Esophagus squamous epithelium (tissue), 5 donors: ENCODE data around the gene RAB26. TPM values are rescaled to one million over a fixed set of nuclear protein-coding genes. Genes with fewer than 3 reads are reported as not detected.
"Not testable (repeated sequence)": the region's sequence is repeated elsewhere in the genome, so short reads cannot be mapped to it uniquely, and the experiment has no call there.

Experiments used
- DNase-seq: peaks from one replicate; lab custom pipeline; 2025; lab: John Stamatoyannopoulos, UW
- H3K27ac ChIP-seq, 4 donors: fragments of 200-600 bp; sonication (generic); one replicate each; pipeline ENCODE4 v1.5.1; 2016 to 2019; ENCODE audit warnings: mild to moderate bottlenecking in 1 of 4
- H3K27me3 ChIP-seq, 4 donors: fragments of 200-600 bp; sonication (generic); 1 replicate in 3 of 4; 2 replicates in 1 of 4; pipeline versions ENCODE4 v1.5.1 to v1.6.0; 2017 to 2021; ENCODE audit warnings: antibody characterized with exemption in 1 of 4
- H3K36me3 ChIP-seq, 3 donors: fragments of 200-600 bp; sonication (generic); one replicate each; pipeline ENCODE4 v1.5.1; 2016 to 2019
- H3K4me1 ChIP-seq, 3 donors: fragments of 200-600 bp; sonication (generic); one replicate each; pipeline ENCODE4 v1.5.1; 2017 to 2019
- H3K4me3 ChIP-seq, 4 donors: fragments of 200-600 bp; sonication (generic); 1 replicate in 3 of 4; 2 replicates in 1 of 4; pipeline ENCODE4 v1.5.1; 2016 to 2019; ENCODE audit warnings: mild to moderate bottlenecking in 2 of 4, moderate library complexity in 1 of 4
- H3K9me3 ChIP-seq, 3 donors: fragments of 200-600 bp; sonication (generic); one replicate each; pipeline ENCODE4 v1.5.1; 2016 to 2019
- WGBS, 2 donors: methylation state at CpG; one replicate each; pipeline ENCODE4 v1.1.5; 2018; 5-methylcytosine and 5-hydroxymethylcytosine counted together
- intact Hi-C: fragments of 100-400 bp; cut with DNase I; formaldehyde crosslinking; loops from one replicate; pipeline ENCODE4 v1.15.0; 2022
- total RNA-seq, 4 donors: library from RNA; depleted of rRNA; stranded (reverse); fragments of >200 nt; gene quantifications; one replicate each; pipeline ENCODE4 v1.1.0, GENCODE V29; 2016
- donor health status: DM: yes; HTN: yes; CAD: no.

RAB26 gene
- total RNA-seq, 4 donors from 2014 or later: 0.26 to 4.2 (median 0.99) TPM

GRCh38 chr16:2108446-2109270 lies 39.8 kb upstream of the RAB26 start:
- H3K4me3 ChIP-seq, H3K4me1 ChIP-seq, H3K27ac ChIP-seq, H3K9me3 ChIP-seq, H3K27me3 ChIP-seq, DNase-seq, intact Hi-C loops: not testable (repeated sequence)
- WGBS, 2 donors: 100% methylated on average over 2 to 12 of the region's 73 CpGs
- peaks cover 0 to 89% (median 32%) of the 10 kb centered on the region in 3 donors for H3K36me3 ChIP-seq

- DNase-seq, H3K4me3 ChIP-seq, H3K27me3 ChIP-seq, intact Hi-C loops, H3K9me3 ChIP-seq, H3K27ac ChIP-seq, H3K4me1 ChIP-seq: not testable (repeated sequence)
- no CpG with 5 or more reads among the region's 25 CpGs for WGBS, 2 donors
- H3K36me3 ChIP-seq: peaks cover 0 to 93% (median 34%) of the 10 kb centered on the region in 3 donors
These were observed 39.2 kb upstream of the RAB26 start for GRCh38 chr16:2109271-2109580.

GRCh38 chr16:2109872-2110271 lies 38.6 kb upstream of the RAB26 start:
- H3K27ac ChIP-seq, H3K4me1 ChIP-seq, H3K4me3 ChIP-seq, DNase-seq, H3K27me3 ChIP-seq, intact Hi-C loops, H3K9me3 ChIP-seq: not testable (repeated sequence)
- peaks cover 0 to 99% (median 34%) of the 10 kb centered on the region in 3 donors for H3K36me3 ChIP-seq
- WGBS, 2 donors: no CpG with 5 or more reads among the region's 23 CpGs

DNA sequence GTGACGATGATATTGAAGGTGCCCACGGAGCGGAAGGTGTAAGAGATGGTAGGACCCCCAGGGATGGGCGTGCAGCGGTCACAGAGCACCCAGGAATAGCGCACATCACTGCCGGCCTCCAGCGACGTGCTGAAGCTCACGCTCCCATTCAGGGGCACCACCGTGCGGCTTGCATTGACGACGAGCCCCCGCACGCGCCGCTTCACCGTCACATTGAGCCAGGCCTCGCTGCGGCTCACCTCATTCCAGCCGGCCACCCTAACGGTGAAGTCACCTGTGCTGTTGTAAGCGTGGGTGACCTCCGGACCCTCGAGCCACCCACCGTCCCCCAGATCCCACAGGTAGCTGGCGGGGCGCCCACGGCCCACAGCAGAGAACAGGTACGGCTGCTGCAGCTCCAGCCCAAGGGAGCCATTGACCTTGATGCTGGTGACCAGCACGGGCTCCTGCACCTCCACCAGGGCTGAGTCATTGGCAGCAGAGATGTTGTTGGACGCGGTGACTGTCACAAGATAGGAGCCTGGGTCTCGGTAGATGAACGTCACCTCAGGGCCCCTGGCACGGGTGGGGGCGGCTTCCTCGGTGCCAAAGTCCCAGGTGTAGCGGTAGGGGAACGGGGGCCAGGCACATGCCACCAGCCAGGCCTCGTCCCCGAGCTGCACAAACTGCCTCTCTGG lies 38.0 kb upstream of the RAB26 start:
- H3K27ac ChIP-seq, H3K4me1 ChIP-seq, H3K4me3 ChIP-seq, intact Hi-C loops, DNase-seq, H3K9me3 ChIP-seq, H3K27me3 ChIP-seq: not testable (repeated sequence)
- H3K36me3 ChIP-seq: peaks cover 0 to 99% (median 30%) of the 10 kb centered on the region in 3 donors
- 100% methylated on average over 2 of the region's 43 CpGs; no CpG with 5 or more reads in 1 of the 2 donors for WGBS, 2 donors

GRCh38 chr16:2111009-2111353 lies 37.4 kb upstream of the RAB26 start:
- H3K9me3 ChIP-seq, H3K27ac ChIP-seq, intact Hi-C loops, H3K4me1 ChIP-seq, H3K27me3 ChIP-seq, DNase-seq, H3K4me3 ChIP-seq: not testable (repeated sequence)
- peaks cover 0 to 99% (median 26%) of the 10 kb centered on the region in 3 donors for H3K36me3 ChIP-seq
- 94% methylated on average over 10 of the region's 36 CpGs; no CpG with 5 or more reads in 1 of the 2 donors for WGBS, 2 donors

- H3K4me3 ChIP-seq, DNase-seq, H3K4me1 ChIP-seq, H3K27ac ChIP-seq, intact Hi-C loops, H3K27me3 ChIP-seq, H3K9me3 ChIP-seq: not testable (repeated sequence)
- 60 to 98% methylated on average over 1 to 22 of the region's 65 CpGs for WGBS, 2 donors
- peaks cover 0 to 98% (median 22%) of the 10 kb centered on the region in 3 donors for H3K36me3 ChIP-seq
These were observed 36.8 kb upstream of the RAB26 start for GRCh38 chr16:2111412-2112335.

DNA sequence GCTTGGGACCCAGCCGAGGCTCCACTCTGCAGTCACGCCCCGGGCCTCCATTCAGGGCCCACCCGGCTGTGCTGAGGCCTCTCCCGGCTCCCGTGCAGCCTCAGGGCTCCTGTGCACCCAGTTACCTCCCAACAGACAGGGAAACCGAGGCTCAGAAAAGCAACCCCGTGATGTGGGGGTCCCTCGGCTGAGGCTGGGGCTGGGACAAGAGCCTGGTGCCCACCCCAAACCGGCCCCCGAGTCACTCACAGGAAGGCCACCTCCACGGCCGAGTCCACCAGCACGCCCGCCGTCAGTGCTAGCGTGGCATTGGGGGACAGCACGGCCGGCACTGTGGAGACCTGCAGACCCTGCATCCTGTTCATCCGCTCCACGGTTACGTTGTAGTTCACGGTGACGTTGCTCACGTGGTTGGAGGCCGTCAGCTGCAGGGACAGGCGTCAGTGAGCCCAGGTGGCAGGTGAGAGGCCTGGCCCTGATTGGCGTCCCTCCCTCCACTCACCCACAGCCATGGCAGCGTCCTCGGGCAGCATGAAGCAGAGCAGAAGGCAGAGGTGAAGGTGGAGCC lies 35.8 kb upstream of the RAB26 start:
- peaks cover 0 to 96% (median 22%) of the 10 kb centered on the region in 3 donors for H3K36me3 ChIP-seq
- 92% methylated on average over 10 of the region's 30 CpGs; no CpG with 5 or more reads in 1 of the 2 donors for WGBS, 2 donors
- H3K27me3 ChIP-seq, H3K4me3 ChIP-seq, H3K27ac ChIP-seq, H3K9me3 ChIP-seq, intact Hi-C loops, DNase-seq: not testable (repeated sequence)
- H3K4me1 ChIP-seq: peaks cover 0 to 14% (median 5%) of the 10 kb centered on the region in 3 donors

DNA sequence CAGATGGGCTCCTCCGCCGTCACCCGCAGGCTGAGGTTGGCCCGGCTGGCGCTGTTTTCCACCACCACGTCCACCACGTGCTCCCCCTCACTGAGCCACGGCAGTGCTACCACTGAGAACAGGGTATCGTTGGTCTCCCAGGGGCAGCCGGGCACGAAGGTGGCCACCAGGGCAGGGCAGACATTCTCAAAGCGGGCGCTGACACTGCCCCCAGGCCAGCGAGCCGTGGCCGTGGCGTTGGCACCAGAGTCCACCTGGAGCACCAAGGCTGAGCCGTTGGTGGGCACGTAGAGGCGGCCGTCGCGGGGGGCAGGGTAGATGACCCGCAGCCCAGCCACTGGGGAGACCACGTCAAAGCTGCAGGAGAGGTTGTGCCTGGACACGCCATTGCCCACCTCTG lies 34.2 kb upstream of the RAB26 start:
- WGBS, 2 donors: no CpG with 5 or more reads among the region's 26 CpGs
- intact Hi-C loops, DNase-seq: not testable (repeated sequence)

DNA sequence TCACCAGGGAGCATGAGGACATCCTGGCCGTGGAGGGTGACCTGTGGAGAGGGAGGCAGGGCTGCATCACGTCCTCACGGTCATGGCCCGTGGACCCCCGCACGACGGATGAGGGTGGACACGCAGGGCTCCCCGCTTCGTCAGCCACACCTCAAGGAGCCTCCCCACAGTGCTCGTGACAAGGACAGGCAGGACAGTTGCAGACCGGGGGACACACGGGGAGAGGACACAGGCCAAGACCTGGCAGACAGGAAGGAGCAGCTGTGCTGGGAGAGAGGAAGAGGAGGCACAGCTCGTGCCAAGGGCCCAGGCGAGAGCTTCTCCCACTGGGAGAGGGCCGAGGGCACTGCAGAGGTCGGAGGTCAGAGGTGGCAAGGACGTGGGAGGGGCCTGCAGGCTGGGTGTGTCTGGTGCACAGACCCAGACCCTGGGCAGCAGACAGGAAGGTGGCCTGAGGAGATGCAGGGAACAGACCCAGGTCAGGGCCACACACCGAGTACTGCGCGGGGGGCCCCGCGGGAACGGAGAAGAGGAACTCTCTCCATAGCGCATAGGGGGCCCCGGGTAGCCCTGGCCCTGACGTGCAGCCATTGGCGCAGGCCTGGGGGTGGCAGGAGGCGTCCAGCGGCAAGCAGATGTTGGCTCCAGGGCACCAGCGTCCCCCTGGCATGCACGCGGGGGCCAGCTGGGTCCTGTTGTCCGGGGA lies 33.4 kb upstream of the RAB26 start:
- 70 to 83% methylated on average over 9 to 14 of the region's 34 CpGs for WGBS, 2 donors
- DNase-seq, H3K4me3 ChIP-seq, intact Hi-C loops, H3K27ac ChIP-seq, H3K9me3 ChIP-seq, H3K27me3 ChIP-seq: not testable (repeated sequence)
- H3K4me1 ChIP-seq: peaks cover 0 to 18% (median 5%) of the 10 kb centered on the region in 3 donors
- H3K36me3 ChIP-seq: peaks cover 0 to 72% (median 13%) of the 10 kb centered on the region in 3 donors

More for the DNA sequence above, 34.2 kb upstream of the RAB26 start:
- Histone ChIP-seq H3K4me1 (peaks cover 0 to 18% (median 5%) of the 10 kb centered on the region in 3 donors), H3K36me3 (peaks cover 0 to 80% (median 17%) of the 10 kb centered on the region in 3 donors)
- H3K27me3 ChIP-seq, H3K9me3 ChIP-seq, H3K4me3 ChIP-seq, H3K27ac ChIP-seq: not testable (repeated sequence)
